ENCODE data around the gene ZC3H18.

Gene ZC3H18

GRCh38 chr16:88647178-88648070 lies 77.2 kb downstream of the ZC3H18 start:
- Histone ChIP-seq H3K36me3 (peaks cover 0 to 21% (median 0%) of the 10 kb centered on the region in 3 donors), H3K4me3 (no peak overlapping the region), H3K4me1 (peaks cover 0 to 22% (median 13%) of the 10 kb centered on the region in 4 donors), H3K27ac (no peak overlapping the region), H3K27me3 (peaks cover 0 to 12% of the 10 kb centered on the region in 2 donors), H3K9me3 (no peaks in the 10 kb centered on the region)
- TF ChIP-seq CTCF (IDR thresholded peaks at IDR 0.05), result no peak
- intact Hi-C loops (cut with DNase I; ENCODE audit: low total_unique reads), result no loop called here
- DNase-seq, result no peak

DNA sequence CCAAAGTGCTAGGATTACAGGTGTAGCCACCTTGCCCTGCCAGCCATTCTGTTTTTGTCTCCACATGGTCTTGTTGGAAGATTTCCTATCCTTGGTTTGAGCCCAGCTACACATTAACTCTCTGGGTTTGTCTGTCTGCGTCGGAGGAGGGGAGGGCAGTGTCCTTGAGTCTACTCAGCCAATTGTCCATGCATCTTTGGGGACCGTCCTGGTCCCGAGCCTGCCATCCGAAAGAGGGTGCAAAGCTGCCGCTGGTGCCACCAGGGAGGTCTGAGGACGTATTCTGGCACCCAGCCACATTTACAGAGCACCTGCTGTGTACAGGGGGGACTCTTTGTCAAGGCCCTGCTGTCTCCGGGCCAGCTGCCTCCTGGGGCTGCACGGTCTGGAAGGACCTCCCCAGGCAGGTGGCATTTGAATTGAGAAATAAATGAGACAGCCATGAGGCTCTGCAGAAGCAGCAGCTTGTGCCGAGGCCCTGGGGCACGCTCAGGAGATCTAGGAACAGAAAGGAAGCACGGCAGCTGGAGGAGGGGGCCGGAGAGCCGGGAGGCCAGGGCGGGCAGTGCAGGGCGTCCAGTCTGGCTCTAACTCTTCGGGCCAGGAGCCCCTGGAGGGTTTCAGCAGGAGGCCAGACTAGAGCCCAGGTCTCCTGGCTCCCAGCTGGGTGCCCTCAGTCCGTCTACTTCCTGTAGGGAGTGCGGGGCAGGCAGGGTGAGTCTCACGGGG lies 79.2 kb downstream of the ZC3H18 start:
- peaks cover 0 to 13% of the 10 kb centered on the region in 2 donors for H3K27me3 ChIP-seq
- DNase-seq, result no peak
- no peak for TF ChIP-seq CTCF (IDR thresholded peaks at IDR 0.05)
- no peaks in the 10 kb centered on the region for H3K9me3 ChIP-seq
- no peak overlapping the region for H3K27ac ChIP-seq
- H3K4me1 ChIP-seq, result peaks cover 0 to 22% (median 13%) of the 10 kb centered on the region in 4 donors
- intact Hi-C loops (cut with DNase I; ENCODE audit: low total_unique reads), result no loop called here
- H3K36me3 ChIP-seq, result peaks cover 7 to 29% (median 14%) of the 10 kb centered on the region in 3 donors
- H3K4me3 ChIP-seq, result peak overlapping the region; percentile 53 to 65

DNA sequence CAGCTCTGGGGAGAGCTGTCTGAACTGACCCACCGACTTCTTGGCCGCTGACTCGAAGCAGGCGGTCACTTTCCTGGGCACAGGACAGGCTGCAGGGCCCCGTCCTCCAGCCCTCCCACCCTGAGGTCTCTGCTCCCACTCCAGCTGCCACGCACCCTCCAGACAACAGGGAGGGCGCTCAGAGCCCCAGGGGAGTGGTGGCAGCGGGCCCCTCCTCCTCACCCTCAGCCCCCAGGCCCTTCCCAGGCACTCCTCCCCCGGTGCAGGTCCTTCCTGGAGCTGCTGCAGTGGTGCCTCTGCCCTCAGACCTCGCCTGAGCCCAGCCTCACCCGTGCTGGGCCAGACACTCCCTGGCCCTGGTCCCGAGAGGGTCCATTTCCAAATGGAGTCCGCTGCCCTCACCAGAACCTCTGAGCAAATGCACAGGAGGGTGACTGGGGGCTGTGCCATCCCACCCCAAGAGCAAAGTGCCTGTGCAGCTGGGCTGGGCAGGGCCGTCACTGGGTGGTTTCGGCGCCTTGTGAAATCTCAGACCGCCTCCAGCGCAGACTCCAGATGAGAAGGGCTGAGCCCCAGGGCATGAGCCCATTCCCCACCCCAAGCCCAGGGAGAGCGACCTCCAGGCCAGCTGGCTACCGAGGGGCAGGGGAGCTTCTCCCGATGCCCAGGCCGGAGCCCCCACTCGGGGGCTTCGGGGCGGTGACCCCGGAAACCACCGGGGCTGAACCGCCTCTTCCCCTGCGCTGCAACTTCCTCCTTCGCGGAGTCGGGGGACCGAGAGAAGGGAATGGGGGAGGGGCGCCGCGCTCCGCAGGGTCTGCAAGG lies 79.9 kb downstream of the ZC3H18 start:
- Histone ChIP-seq H3K27me3 (peaks cover 0 to 13% of the 10 kb centered on the region in 2 donors), H3K4me3 (peak overlapping the region; percentile 53 to 65), H3K36me3 (peaks cover 15 to 37% (median 22%) of the 10 kb centered on the region in 3 donors), H3K9me3 (no peaks in the 10 kb centered on the region), H3K4me1 (peaks cover 0 to 22% (median 13%) of the 10 kb centered on the region in 4 donors), H3K27ac (peak overlapping the region; percentile 31 to 64)
- no peak for TF ChIP-seq CTCF (IDR thresholded peaks at IDR 0.05)
- peak in 1 of 2 donors; percentile 71 for DNase-seq
- intact Hi-C loops (cut with DNase I; ENCODE audit: low total_unique reads), result no loop called here

DNA sequence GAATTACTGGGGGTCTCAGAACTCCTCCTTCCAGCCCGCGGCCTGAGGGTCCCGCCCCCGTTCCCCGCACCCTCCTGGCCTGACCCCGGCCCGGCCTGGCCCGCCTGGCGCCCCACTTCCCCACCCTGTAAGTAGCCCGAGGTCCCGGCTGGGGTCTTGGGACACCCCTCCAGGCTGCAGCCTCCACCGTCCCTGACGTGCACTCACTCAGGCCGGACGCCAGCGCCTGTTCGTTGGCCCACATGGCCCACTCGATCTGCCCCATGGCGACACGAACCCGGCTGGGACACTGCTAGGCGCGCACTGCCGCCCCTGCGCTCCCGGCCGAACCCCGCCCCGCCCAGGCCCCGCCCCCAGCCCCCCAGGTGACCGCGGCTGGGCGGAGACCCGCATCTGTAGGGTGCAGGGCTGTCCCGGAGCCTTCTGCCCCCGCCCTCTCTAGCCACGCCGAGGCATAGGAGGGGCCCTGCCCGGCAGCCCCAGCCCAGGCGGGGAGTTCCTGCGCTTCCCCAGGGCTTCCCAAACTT lies 80.6 kb downstream of the ZC3H18 start, which contains the start of gene CYBA:
TSS of gene CYBA (minus strand) at position 305 of the 527 bp plus-strand sequence. CDS start at position 265, 40 bp downstream.
- peaks cover 0 to 22% (median 13%) of the 10 kb centered on the region in 4 donors for H3K4me1 ChIP-seq
- H3K9me3 ChIP-seq, result no peaks in the 10 kb centered on the region
- TF ChIP-seq CTCF (IDR thresholded peaks at IDR 0.05), result no peak
- H3K36me3 ChIP-seq, result peaks cover 17 to 44% (median 29%) of the 10 kb centered on the region in 3 donors
- peaks cover 0 to 13% of the 10 kb centered on the region in 2 donors for H3K27me3 ChIP-seq
- DNase-seq, result peak; percentile 70 to 83
- H3K4me3 ChIP-seq, result peak within 1 kb of the TSS; percentile 53 to 65
- peak within 1 kb of the TSS; percentile 31 to 64 for H3K27ac ChIP-seq
- intact Hi-C loops (cut with DNase I; ENCODE audit: low total_unique reads), result no loop called here
